WI38 (cell line): ENCODE results near the gene SRD5A1.

ENCODE experiments used
- H3K4me3 ChIP-seq: 2 replicates; pipeline ENCODE4 v1.5.1; 2011; ENCODE audit warnings: low read depth, mild to moderate bottlenecking, control low read depth, low read length
- CTCF ChIP-seq: IDR thresholded peaks from 2 replicates; pipeline ENCODE4 v1.5.1; 2012; ENCODE audit warnings: low read depth, mild to moderate bottlenecking, control low read depth, low read length

The SRD5A1 gene

GRCh38 chr5:6604341-6604740 is 28.9 kb upstream of the SRD5A1 start:
- H3K4me3 ChIP-seq, result no peak overlapping the region

GRCh38 chr5:6604946-6605345 is 28.3 kb upstream of the SRD5A1 start:
- no peak overlapping the region for H3K4me3 ChIP-seq
- no peak for TF ChIP-seq CTCF

More at GRCh38 chr5:6604341-6604740, 28.9 kb upstream of the SRD5A1 start:
- no peak for TF ChIP-seq CTCF

- no peak overlapping the region for H3K4me3 ChIP-seq
- TF ChIP-seq CTCF, result no peak
Measured at GRCh38 chr5:6606884-6607558, 26.2 kb upstream of the SRD5A1 start.

- TF ChIP-seq CTCF, result no peak
- no peak overlapping the region for H3K4me3 ChIP-seq
Measured at GRCh38 chr5:6607559-6607936, 25.7 kb upstream of the SRD5A1 start.

GRCh38 chr5:6608016-6608415 is 25.2 kb upstream of the SRD5A1 start:
- no peak overlapping the region for H3K4me3 ChIP-seq
- no peak for TF ChIP-seq CTCF

GRCh38 chr5:6611334-6612256 is 21.6 kb upstream of the SRD5A1 start:
- no peak for TF ChIP-seq CTCF

GRCh38 chr5:6615034-6615815 is 18.0 kb upstream of the SRD5A1 start:
- H3K4me3 ChIP-seq, result no peak overlapping the region
- TF ChIP-seq CTCF, result no peak

More at GRCh38 chr5:6611334-6612256, 21.6 kb upstream of the SRD5A1 start:
- no peak overlapping the region for H3K4me3 ChIP-seq
